ENCODE measurements around the gene AGAP6.
A peak's percentile ranks its signal among the peaks of the same experiment; 100 is the strongest.
"Not testable (repeated sequence)": the region's sequence is repeated elsewhere in the genome, so short reads cannot be mapped to it uniquely, and the experiment has no call there.

AGAP6 gene

DNA sequence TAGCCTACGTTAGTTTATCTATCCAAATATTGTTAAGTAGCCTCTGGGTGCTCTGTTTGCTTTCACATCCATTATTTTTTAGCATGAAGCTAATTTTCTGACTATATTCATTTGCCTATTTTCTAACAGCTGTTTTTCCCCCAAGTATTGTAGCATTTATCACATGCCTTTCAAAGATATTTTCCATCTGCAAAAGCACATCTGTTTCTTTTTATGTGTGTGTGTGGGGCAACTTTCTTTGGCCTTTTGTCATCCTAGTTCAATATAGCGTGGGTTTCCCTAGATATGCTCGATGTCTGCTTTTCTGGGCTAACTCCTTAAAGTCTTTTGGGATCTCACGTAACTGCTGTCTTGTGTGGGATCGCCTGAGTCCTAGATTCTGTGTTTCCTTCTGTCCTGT lies 7.1 kb downstream of the AGAP6 start:
- not testable (repeated sequence) for H3K9me3 ChIP-seq (replicated peaks in 1 of 11); H3K4me1 ChIP-seq; H3K9ac ChIP-seq; H3K4me3 ChIP-seq; H3K27ac ChIP-seq; H3K4me2 ChIP-seq; H3K27me3 ChIP-seq; H4K20me1 ChIP-seq
- peaks cover 0 to 14% (median 4%) of the 10 kb centered on the region in 11 experiments; a peak in 11 of 22 replicates for H3K36me3 ChIP-seq

DNA sequence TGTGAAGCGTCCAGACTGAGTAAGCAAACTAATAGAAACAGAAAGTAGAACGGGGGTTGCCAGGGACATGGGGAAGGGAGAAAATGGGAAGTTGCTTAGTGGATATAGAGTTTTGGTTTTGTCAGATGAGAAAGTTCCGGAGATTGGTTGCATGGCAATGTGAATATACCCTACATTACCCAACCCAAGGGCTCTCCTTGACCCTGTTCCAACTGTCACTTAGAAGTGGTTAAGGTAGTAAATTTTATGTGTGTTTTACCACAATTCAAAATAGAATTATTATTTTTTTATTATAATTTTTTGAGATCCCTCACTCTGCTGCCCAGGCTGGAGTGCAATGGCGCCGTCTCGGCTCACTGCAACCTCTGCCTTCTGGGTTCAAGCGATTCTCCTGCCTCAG lies 25.8 kb downstream of the AGAP6 start:
- not testable (repeated sequence) for H4K20me1 ChIP-seq; H3K27ac ChIP-seq; H3K4me1 ChIP-seq; H3K36me3 ChIP-seq; H3K9me3 ChIP-seq (replicated peaks in 1 of 11); H3K4me3 ChIP-seq; H3K9ac ChIP-seq; H3K27me3 ChIP-seq
- H3K4me2 ChIP-seq: 0 out of 22 replicates have a peak overlapping the region, but pooled peaks of 1 of the 11 experiments have one; percentile 19

DNA sequence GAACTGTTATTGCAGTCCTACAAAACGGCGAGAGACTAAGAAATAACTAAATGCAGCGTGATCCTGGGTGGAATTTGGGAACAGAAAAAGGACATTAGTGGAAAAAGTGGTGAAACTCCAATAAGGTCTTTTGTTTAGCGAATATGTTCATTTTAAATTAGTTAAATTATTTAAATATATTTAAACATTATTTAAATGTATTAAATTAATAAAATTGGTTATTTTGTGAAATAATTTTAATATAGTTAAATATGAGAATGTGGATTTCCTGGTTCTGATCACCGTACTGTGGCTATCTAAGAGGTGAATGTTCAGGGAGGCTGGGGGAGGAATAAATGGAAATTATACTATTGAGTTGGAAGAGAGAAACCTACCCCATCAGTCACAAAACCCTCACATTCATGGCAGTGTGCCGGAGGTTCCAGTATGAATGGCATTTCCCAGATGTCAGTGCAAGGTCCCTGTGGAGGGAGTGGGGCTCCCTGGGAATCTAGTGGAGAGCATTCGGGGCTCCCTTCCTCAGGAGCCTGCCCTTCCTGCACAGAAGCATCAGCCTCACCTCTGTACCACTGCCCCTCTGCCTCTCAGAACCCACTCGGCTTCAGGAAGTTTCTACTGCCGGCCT lies 27.5 kb downstream of the AGAP6 start:
- not testable (repeated sequence) for H3K9me3 ChIP-seq (replicated peaks in 1 of 11); H3K4me3 ChIP-seq; H3K4me1 ChIP-seq; H3K9ac ChIP-seq; H3K27ac ChIP-seq; H3K4me2 ChIP-seq; H3K27me3 ChIP-seq; H3K36me3 ChIP-seq; H4K20me1 ChIP-seq

DNA sequence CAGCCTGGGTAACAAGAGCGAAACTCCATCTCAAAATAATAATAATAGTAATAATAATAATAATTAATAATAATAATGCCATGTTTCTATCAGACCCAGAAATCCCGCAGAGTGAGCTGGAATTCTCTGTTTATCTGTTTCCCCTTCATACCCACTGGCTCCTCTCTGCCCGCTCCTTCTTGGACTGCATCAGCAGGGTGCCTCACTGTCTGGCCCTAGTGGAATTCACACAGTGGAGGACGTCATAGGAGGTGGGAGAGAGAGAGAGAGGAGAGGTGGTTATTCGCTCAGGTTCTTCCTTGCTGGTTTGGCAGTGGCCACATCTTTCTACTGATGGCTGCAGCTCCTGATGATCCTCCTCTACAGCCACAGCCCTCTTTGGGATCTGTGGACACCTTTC lies 28.7 kb downstream of the AGAP6 start:
- H3K27me3 ChIP-seq; H3K27ac ChIP-seq; H3K9ac ChIP-seq; H3K36me3 ChIP-seq; H3K4me3 ChIP-seq; H3K4me2 ChIP-seq; H3K9me3 ChIP-seq (replicated peaks in 1 of 11); H3K4me1 ChIP-seq; H4K20me1 ChIP-seq: not testable (repeated sequence)

DNA sequence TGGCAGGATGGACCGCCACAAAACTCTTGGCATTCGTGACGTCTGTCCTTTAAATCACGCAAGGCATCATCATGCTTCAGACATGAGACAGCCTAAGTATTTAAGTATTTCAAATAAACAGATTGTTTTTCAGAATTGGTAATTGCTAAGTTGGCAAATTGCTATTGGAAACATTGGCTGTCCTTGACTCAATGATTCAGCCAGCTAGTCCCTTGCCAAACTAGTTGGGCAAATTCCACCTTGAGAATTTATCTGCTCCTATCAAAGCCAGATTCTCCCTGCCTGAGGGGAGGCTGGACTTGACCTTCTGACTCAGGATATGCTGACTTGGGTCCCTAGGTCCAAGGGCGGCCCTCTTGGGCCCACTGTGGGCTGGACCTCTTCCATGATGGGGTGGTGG lies 29.4 kb downstream of the AGAP6 start:
- not testable (repeated sequence) for H3K9me3 ChIP-seq (replicated peaks in 1 of 11); H3K27me3 ChIP-seq; H3K9ac ChIP-seq; H3K4me2 ChIP-seq; H3K27ac ChIP-seq; H4K20me1 ChIP-seq; H3K4me1 ChIP-seq; H3K36me3 ChIP-seq; H3K4me3 ChIP-seq

DNA sequence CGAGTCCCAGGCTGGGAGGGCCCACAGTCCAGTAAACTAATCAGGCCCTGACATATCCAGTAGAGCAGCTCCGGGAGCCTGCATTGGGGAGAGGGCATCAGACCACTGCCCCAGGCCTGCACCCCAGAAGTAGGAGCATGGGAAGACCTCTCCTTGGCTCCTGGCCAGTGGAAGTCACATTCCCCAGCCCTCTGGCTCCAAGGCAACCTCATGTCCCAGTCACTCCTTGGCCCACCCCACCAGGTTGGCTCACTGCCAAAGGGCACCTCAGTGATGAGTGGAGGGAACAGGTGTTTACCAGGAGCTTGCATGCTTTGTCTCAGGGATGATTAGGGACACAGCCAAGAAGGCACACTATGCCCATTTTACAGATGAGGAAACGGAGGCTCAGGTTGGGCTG lies 31.1 kb downstream of the AGAP6 start:
- not testable (repeated sequence) for H3K36me3 ChIP-seq; H3K4me3 ChIP-seq; H3K4me1 ChIP-seq; H3K27ac ChIP-seq; H3K9me3 ChIP-seq (replicated peaks in 1 of 11); H4K20me1 ChIP-seq; H3K9ac ChIP-seq; H3K27me3 ChIP-seq; H3K4me2 ChIP-seq

DNA sequence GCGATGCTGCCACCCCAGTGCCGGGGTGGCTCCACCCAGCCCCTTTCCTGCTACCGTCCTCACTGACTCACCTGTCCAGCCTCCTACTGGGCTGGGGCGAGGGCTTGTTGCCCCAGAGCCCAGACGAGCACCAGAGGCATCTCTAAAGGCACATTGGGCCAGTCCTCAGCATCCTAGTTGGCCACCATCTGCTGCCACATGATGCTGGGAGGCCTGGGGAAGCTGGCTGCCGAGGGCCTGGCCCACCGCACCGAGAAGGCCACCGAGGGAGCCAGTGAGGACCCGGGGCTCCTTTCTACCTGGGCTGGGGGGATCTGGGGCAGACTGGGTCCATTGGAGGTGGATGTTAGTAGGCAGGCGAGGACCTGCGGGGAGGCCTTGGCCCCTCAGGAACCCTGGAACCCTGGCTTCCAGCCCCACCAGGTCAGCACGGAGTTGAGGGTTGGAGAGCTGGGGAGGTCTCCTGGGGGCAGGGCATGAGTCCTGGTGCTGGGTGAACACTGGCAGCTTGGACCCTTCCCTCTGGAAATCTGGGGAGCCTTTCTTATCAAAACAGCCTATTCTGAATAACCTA lies 32.3 kb downstream of the AGAP6 start:
- not testable (repeated sequence) for H3K36me3 ChIP-seq; H3K27ac ChIP-seq; H3K27me3 ChIP-seq; H3K4me2 ChIP-seq; H3K4me1 ChIP-seq; H3K9me3 ChIP-seq (replicated peaks in 1 of 11); H3K9ac ChIP-seq; H3K4me3 ChIP-seq; H4K20me1 ChIP-seq

DNA sequence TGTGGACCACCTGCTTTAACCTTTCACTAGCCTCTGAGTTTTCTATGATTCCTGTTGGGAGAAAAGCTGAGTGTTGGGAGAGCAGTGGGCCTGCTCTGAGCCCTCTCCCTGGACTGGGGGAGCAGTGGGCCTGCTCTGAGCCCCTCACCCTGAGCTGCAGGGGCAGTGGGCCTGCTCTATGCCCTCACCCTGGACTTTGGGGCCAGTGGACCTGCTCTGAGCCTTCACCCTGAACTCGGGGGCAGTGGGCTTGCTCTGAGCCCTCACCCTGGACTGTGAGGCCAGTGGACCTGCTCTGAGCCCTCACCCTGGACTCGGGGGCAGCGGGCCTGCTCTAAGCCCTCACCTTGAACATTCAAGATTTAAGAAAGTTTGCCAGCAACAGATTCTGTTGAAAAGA lies 33.4 kb downstream of the AGAP6 start:
- no peaks in the 10 kb centered on the region for H3K9me3 ChIP-seq (replicated peaks in 1 of 11)
- H3K27me3 ChIP-seq: no peaks in the 10 kb centered on the region
- H3K9ac ChIP-seq: no peak overlapping the region
- H4K20me1 ChIP-seq: no peaks in the 10 kb centered on the region
- no peak overlapping the region for H3K4me3 ChIP-seq
- H3K4me2 ChIP-seq: no peak overlapping the region
- TF ChIP-seq Cebpa-rat (IDR thresholded peaks at IDR 0.05): no peak
- H3K27ac ChIP-seq: no peak overlapping the region
- no peaks in the 10 kb centered on the region for H3K36me3 ChIP-seq
- H3K4me1 ChIP-seq: no peaks in the 10 kb centered on the region

DNA sequence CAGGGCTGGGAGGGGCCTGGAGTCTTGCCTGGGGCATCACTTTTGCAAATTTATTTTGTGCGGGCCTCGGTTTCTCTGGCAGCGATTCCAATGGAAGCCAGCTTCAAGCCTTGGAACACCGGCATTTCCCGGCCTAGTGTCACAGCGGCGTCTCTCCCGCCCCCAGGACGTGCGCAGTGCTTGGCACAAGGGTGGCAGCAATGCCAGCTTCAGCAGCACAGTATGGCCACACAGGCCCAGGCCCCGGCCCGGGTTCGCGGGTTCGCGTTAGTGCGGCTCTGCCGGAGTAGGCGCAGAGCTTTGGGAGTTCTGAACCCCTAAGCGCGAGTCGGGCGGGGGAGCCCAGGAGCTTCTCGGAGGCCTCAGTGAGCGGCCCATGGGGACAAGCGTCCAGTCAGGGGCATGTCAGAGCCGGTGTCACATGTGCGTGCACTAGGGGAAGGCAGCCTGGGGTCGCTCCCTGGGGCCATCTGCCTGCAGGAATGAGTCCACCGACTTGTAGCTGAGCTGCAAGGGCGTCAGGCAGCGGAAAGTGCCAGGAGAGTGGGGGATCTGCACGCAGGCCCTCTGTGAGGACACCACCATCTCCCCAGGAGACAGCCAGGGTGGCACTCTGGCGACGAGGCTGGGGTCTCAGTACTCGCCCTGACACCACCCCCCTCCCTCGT lies 36.6 kb downstream of the AGAP6 start:
- H3K9ac ChIP-seq: not testable (repeated sequence)

DNA sequence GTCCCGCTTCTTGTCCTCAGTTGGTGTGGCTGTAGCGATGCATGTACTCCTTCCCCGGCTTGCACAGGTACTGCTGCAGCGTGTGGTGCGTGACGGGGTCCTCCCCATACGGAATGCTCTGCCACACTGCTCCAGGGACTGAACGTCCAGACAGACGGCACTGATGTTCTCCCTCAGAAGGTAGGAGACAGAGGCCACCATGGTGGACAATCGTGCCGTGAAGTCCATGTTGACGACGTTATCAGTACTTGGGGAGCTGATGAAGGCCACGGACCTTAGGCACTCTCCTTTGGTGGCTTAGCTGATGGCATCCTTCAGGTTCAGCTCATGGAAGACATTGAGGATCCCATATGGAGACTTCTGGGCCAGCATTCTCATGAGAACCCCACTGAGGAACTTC lies 37.4 kb downstream of the AGAP6 start:
- no peaks in the 10 kb centered on the region for H3K9me3 ChIP-seq (replicated peaks in 1 of 11)
- no peak overlapping the region for H3K27ac ChIP-seq
- H3K4me2 ChIP-seq: no peak overlapping the region
- no peak overlapping the region for H3K9ac ChIP-seq
- no peaks in the 10 kb centered on the region for H4K20me1 ChIP-seq
- H3K36me3 ChIP-seq: no peaks in the 10 kb centered on the region
- H3K27me3 ChIP-seq: no peaks in the 10 kb centered on the region
- H3K4me3 ChIP-seq: no peak overlapping the region
- no peak for TF ChIP-seq Cebpa-rat (IDR thresholded peaks at IDR 0.05)
- H3K4me1 ChIP-seq: no peaks in the 10 kb centered on the region

More for the DNA sequence above, 36.6 kb downstream of the AGAP6 start:
- not testable (repeated sequence) for H3K27me3 ChIP-seq; H3K4me3 ChIP-seq; H3K36me3 ChIP-seq; H3K4me2 ChIP-seq; H4K20me1 ChIP-seq; H3K4me1 ChIP-seq; H3K9me3 ChIP-seq (replicated peaks in 1 of 11); H3K27ac ChIP-seq
